ENCODE results near the gene RELN. TPM values are rescaled to one million over a fixed set of nuclear protein-coding genes. Genes with fewer than 3 reads are reported as not detected.
"Not testable (repeated sequence)": the region's sequence is repeated elsewhere in the genome, so short reads cannot be mapped to it uniquely, and the experiment has no call there.

The RELN gene
- total RNA-seq, 2 experiments from 2014 or later: not detected

DNA sequence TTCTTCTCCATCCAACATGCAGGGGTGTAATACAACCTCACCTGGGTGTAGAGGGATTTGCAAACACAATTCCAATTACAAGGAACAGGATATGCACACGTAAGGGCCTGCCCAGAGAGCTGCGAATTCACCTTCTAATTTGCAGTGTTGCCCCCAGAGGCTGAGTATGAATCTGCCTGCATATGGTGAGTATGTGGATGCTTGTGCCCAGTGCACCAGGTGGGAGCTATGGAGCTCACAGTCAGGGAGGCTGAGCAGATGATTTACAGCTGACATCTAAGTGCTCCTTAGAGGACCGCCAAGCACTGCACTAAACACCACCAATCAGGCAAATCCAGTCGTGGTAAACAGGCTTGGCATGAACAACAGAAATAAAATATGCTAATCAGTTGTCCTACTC, 132.0 kb downstream of the RELN start:
- ATAC-seq (no peak), DNase-seq (no peak)
- no peaks in the 10 kb centered on the region for H3K36me3 Mint-ChIP-seq
- H3K4me1 Mint-ChIP-seq: no peaks in the 10 kb centered on the region
- H3K27ac Mint-ChIP-seq: no peak overlapping the region
- no peak overlapping the region for H3K4me3 Mint-ChIP-seq
- no peaks in the 10 kb centered on the region for H3K27me3 Mint-ChIP-seq
- H3K9me3 Mint-ChIP-seq (ENCODE audit: low read depth): no peaks in the 10 kb centered on the region
- CTCF ChIA-PET: no interaction called here

- no peak for ATAC-seq
- Mint-ChIP-seq H3K36me3 (no peaks in the 10 kb centered on the region), H3K4me1 (no peaks in the 10 kb centered on the region), H3K27ac (no peak overlapping the region), H3K4me3 (no peak overlapping the region), H3K27me3 (no peaks in the 10 kb centered on the region), H3K9me3 (ENCODE audit: low read depth) (no peaks in the 10 kb centered on the region)
- CTCF ChIA-PET: interaction anchor here (0.9 kb wide), 1 partner anchor 36 kb away, joined by 3 read pairs; no protein-coding TSS in a partner anchor
- DNase-seq: no peak
Measured at GRCh38 chr7:103856929-103857328, 132.5 kb downstream of the RELN start.

DNA sequence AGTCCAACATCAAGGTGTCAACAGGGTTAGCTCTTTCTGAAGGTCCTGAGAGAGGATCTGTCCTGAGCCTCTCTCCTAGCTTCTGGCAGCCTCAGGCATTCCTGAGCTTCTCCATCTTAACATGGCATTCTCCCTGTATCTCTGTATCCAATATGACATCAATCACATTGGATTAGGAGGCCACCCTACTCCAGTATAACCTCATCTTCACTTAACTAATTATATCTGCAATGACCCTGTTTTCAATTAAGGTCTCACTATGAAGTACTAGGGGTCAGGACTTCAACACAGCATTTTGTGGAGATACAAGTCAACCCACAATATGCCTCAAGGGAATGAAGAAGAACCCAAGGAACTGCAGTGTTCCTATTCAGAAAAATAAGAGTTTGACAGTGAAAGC, 133.8 kb downstream of the RELN start:
- no peaks in the 10 kb centered on the region for H3K36me3 Mint-ChIP-seq
- no peak overlapping the region for H3K27ac Mint-ChIP-seq
- CTCF ChIA-PET: no interaction called here

GRCh38 chr7:103854611-103855010, 134.8 kb downstream of the RELN start:
- no peak overlapping the region for H3K4me3 Mint-ChIP-seq
- no peaks in the 10 kb centered on the region for H3K9me3 Mint-ChIP-seq (ENCODE audit: low read depth)
- H3K27me3 Mint-ChIP-seq: no peaks in the 10 kb centered on the region
- ATAC-seq: no peak
- H3K36me3 Mint-ChIP-seq: no peaks in the 10 kb centered on the region
- CTCF ChIA-PET: no interaction called here
- H3K4me1 Mint-ChIP-seq: no peaks in the 10 kb centered on the region
- no peak overlapping the region for H3K27ac Mint-ChIP-seq
- DNase-seq: no peak

More for the DNA sequence above, 133.8 kb downstream of the RELN start:
- ATAC-seq: no peak
- no peaks in the 10 kb centered on the region for H3K27me3 Mint-ChIP-seq
- no peaks in the 10 kb centered on the region for H3K4me1 Mint-ChIP-seq
- DNase-seq: no peak
- no peak overlapping the region for H3K4me3 Mint-ChIP-seq
- H3K9me3 Mint-ChIP-seq (ENCODE audit: low read depth): no peaks in the 10 kb centered on the region

DNA sequence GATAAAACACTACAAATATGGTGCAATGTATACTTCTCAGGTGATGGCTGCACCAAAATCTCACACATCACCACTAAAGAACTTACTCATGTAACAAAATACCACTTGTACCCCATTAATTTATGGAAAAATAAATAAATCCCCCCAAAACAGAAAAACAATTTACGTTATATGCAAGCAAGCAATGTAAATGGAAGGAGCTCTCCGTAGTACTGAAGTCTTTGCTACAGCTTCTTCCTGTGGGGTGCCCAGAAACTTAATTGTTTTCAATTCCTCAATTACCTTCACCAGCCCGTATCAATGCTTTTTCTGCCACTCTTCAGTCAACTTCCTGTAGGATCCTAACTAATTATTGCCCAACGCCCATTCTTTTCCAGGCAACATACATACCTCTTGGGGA, 138.1 kb downstream of the RELN start:
- Mint-ChIP-seq H3K36me3 (no peaks in the 10 kb centered on the region), H3K9me3 (ENCODE audit: low read depth) (no peaks in the 10 kb centered on the region), H3K4me3 (no peak overlapping the region), H3K27ac (no peak overlapping the region), H3K4me1 (no peaks in the 10 kb centered on the region), H3K27me3 (no peaks in the 10 kb centered on the region)
- ATAC-seq (no peak), DNase-seq (no peak)
- CTCF ChIA-PET: no interaction called here

GRCh38 chr7:103843689-103844480, 145.6 kb downstream of the RELN start:
- Mint-ChIP-seq H3K9me3 (ENCODE audit: low read depth) (peaks cover 2% of the 10 kb centered on the region), H3K27ac (no peak overlapping the region), H3K27me3 (no peaks in the 10 kb centered on the region), H3K36me3 (no peaks in the 10 kb centered on the region), H3K4me3 (no peak overlapping the region), H3K4me1 (no peaks in the 10 kb centered on the region)
- ATAC-seq: no peak
- CTCF ChIA-PET: no interaction called here
- DNase-seq: no peak

DNA sequence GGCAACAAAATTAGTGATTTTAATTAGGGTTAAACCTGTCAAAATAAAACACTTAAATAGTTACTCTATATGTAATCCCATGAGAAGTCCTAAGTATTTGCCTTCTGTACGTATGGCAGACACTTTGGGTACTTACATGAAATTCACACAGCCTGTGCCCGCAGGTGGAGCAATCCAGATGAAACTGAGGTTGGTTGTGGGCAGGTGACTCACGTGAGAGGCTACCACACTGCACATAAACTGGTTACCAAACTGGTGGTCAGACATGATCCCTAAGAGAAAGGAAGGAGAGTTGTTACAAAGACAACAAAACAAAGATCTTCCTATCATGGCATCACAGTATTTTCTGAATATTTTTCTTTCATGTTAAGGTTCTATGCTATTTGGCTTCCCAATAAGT, 156.1 kb downstream of the RELN start:
- DNase-seq (no peak), ATAC-seq (no peak)
- no peaks in the 10 kb centered on the region for H3K36me3 Mint-ChIP-seq
- no peaks in the 10 kb centered on the region for H3K4me1 Mint-ChIP-seq
- peaks cover 7% of the 10 kb centered on the region for H3K27me3 Mint-ChIP-seq
- CTCF ChIA-PET: no interaction called here
- H3K4me3 Mint-ChIP-seq: no peak overlapping the region
- H3K27ac Mint-ChIP-seq: no peak overlapping the region
- no peaks in the 10 kb centered on the region for H3K9me3 Mint-ChIP-seq (ENCODE audit: low read depth)

DNA sequence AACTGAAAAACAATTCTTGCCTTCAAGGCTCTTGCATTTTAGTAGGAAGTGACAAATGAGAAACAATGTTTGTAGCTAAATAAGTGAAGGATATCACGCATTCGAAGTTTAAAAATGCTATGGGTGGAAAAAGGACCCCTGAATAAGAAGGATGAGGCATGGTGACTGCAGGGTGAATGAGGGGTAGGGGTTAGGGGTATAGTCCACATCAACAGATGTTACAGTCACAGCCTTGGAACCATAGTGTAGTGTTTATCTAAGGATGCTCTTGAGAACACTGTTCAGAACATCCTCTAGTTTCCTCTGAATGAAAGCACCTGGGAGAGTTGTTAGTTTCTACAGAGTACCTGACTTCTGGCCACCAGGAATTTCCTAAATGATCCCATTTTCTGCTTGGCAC, 157.0 kb downstream of the RELN start:
- Mint-ChIP-seq H3K27me3 (peaks cover 7% of the 10 kb centered on the region), H3K36me3 (no peaks in the 10 kb centered on the region), H3K27ac (no peak overlapping the region), H3K9me3 (ENCODE audit: low read depth) (no peaks in the 10 kb centered on the region), H3K4me1 (no peaks in the 10 kb centered on the region), H3K4me3 (no peak overlapping the region)
- ATAC-seq (no peak), DNase-seq (no peak)
- CTCF ChIA-PET: no interaction called here

GRCh38 chr7:103824251-103824650, 165.2 kb downstream of the RELN start:
- no peaks in the 10 kb centered on the region for H3K9me3 Mint-ChIP-seq (ENCODE audit: low read depth)
- peaks cover 3% of the 10 kb centered on the region for H3K27me3 Mint-ChIP-seq
- H3K4me1 Mint-ChIP-seq: no peaks in the 10 kb centered on the region
- ATAC-seq (no peak), DNase-seq (no peak)
- no peak overlapping the region for H3K4me3 Mint-ChIP-seq
- CTCF ChIA-PET: no interaction called here
- H3K27ac Mint-ChIP-seq: no peak overlapping the region
- no peaks in the 10 kb centered on the region for H3K36me3 Mint-ChIP-seq

DNA sequence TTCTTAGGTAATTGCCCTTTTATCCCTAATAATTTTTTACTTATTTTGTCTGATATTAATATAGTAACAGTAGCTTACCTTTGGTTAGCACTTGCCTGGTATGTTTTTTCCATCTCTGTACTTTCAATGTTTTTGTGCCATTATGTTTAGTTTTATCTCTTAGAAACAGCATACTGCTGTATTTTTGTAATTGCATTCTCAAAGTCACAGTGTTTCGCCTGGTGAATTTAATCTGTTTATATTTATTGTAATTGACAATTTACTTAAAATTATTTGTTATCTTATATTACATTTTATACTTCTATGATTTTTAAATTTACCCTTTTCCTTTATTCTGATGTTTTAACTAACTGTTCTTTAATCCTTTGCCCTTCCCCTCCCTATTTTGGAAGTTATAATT, 166.4 kb downstream of the RELN start:
- Mint-ChIP-seq H3K9me3 (ENCODE audit: low read depth) (no peaks in the 10 kb centered on the region), H3K27ac (no peak overlapping the region), H3K4me3 (no peak overlapping the region), H3K27me3 (peaks cover 3% of the 10 kb centered on the region), H3K36me3 (no peaks in the 10 kb centered on the region), H3K4me1 (no peaks in the 10 kb centered on the region)
- ATAC-seq: no peak
- CTCF ChIA-PET: no interaction called here
- no peak for DNase-seq

GRCh38 chr7:103821092-103821491, 168.4 kb downstream of the RELN start:
- H3K36me3 Mint-ChIP-seq: no peaks in the 10 kb centered on the region
- H3K27ac Mint-ChIP-seq: no peak overlapping the region
- no peaks in the 10 kb centered on the region for H3K9me3 Mint-ChIP-seq (ENCODE audit: low read depth)
- H3K4me3 Mint-ChIP-seq: no peak overlapping the region
- CTCF ChIA-PET: interaction anchor here (0.6 to 1.0 kb wide), 2 partner anchors 35 to 714 kb away, joined by 3 to 4 read pairs; no protein-coding TSS in a partner anchor
- no peak for ATAC-seq
- peaks cover 3% of the 10 kb centered on the region for H3K27me3 Mint-ChIP-seq
- no peaks in the 10 kb centered on the region for H3K4me1 Mint-ChIP-seq
- no peak for DNase-seq

GRCh38 chr7:103815972-103816371, 173.5 kb downstream of the RELN start:
- H3K27me3 Mint-ChIP-seq; H3K27ac Mint-ChIP-seq; CTCF ChIA-PET; H3K36me3 Mint-ChIP-seq; H3K4me1 Mint-ChIP-seq; H3K4me3 Mint-ChIP-seq; H3K9me3 Mint-ChIP-seq (ENCODE audit: low read depth); DNase-seq; ATAC-seq: not testable (repeated sequence)

- Mint-ChIP-seq H3K27me3 (peaks cover 6% of the 10 kb centered on the region), H3K36me3 (no peaks in the 10 kb centered on the region)
Measured at GRCh38 chr7:103813970-103814369, 175.5 kb downstream of the RELN start.

GRCh38 chr7:103811997-103812396, 177.5 kb downstream of the RELN start:
- ATAC-seq (no peak), DNase-seq (no peak)
- Mint-ChIP-seq H3K36me3 (no peaks in the 10 kb centered on the region), H3K9me3 (ENCODE audit: low read depth) (no peaks in the 10 kb centered on the region), H3K4me1 (no peaks in the 10 kb centered on the region), H3K4me3 (no peak overlapping the region), H3K27ac (no peak overlapping the region), H3K27me3 (peaks cover 6% of the 10 kb centered on the region)
- CTCF ChIA-PET: no interaction called here

More at GRCh38 chr7:103813970-103814369, 175.5 kb downstream of the RELN start:
- DNase-seq: no peak
- Mint-ChIP-seq H3K27ac (no peak overlapping the region), H3K9me3 (ENCODE audit: low read depth) (no peaks in the 10 kb centered on the region), H3K4me3 (no peak overlapping the region), H3K4me1 (no peaks in the 10 kb centered on the region)
- ATAC-seq: no peak
- CTCF ChIA-PET: no interaction called here

All from activated CD8-positive, alpha-beta memory T cell treated with anti-CD3 and anti-CD28 coated beads, Interleukin-2, amount 10 ng/mL, durations not matched to agents 7 days and 5 days (primary cell).